GM08714 (cell line): ENCODE results near the gene ZP2.
"Not testable (repeated sequence)": the region's sequence is repeated elsewhere in the genome, so short reads cannot be mapped to it uniquely, and the experiment has no call there.

Experiments
- H3K4me3 ChIP-seq: fragments of 200-500 bp; sonication (Bioruptor generic); 2 replicates; pipeline ENCODE4 v1.5.1; 2014; ENCODE audit warnings: mild to moderate bottlenecking, low read length, inconsistent platforms
- ZNF274 ChIP-seq: IDR thresholded peaks from 2 replicates; pipeline ENCODE4 v1.6.1; 2012; ENCODE audit warnings: mild to moderate bottlenecking, low read depth, low read length

Gene ZP2

GRCh38 chr16:21169249-21169981 is 42.0 kb downstream of the ZP2 start:
- no peak overlapping the region for H3K4me3 ChIP-seq
- no peak for TF ChIP-seq ZNF274

GRCh38 chr16:21167929-21168602 is 43.3 kb downstream of the ZP2 start:
- H3K4me3 ChIP-seq = no peak overlapping the region
- TF ChIP-seq ZNF274 = no peak

- no peak overlapping the region for H3K4me3 ChIP-seq
- no peak for TF ChIP-seq ZNF274
Measured at GRCh38 chr16:21167360-21167759, 44.0 kb downstream of the ZP2 start.

- H3K4me3 ChIP-seq = no peak overlapping the region
- TF ChIP-seq ZNF274 = no peak
Measured at GRCh38 chr16:21166561-21166961, 44.8 kb downstream of the ZP2 start.

DNA sequence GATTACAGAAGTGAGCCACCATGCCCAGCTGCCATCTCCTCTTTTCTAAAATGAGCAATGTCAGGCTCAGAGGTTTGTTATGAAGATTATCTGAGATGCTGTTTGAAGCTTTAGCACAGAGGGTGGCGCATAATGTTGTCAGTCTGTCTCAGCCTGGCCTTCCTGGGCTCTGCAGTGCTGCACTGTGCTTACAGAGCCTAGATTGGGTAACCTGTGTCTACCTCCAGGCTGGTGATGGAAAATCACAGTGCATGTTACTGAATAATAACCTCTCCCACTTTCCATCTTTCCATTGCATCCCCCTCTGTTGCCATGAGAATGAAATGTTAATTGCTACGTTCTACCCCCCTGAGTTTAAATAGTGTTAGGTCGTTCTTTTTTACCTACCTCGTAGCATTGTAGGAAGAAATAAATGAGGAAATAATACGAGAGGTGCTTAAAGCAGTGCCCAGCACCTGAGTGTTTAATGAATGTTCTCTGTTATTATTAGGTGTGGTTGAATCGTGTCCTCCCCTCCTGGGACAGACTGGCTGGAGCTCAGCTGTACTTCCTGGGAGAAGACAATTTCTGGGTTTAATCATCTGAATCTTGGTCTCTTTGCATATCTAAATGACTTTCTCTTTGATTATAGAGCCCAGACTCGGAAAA is 46.7 kb downstream of the ZP2 start:
- no peak for TF ChIP-seq ZNF274
- H3K4me3 ChIP-seq = no peak overlapping the region

DNA sequence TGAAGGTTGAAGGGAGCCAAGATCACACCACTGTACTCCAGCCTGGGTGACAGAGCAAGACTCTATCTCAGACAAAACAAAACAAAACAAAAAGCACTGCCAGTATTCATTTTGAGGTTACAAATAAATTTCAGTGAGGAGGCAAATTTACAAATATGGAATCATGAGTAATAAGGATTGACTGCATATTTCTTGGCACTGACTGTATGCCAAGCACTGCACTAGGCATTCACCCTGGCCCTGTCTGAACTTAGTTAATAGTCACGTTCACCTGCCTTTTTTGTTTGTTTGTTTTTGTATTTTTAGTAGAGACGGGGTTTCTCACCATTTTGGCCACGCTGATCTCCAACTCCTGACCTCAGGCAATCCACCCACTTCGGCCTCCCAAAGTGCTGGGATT is 47.8 kb downstream of the ZP2 start:
- H3K4me3 ChIP-seq = no peak overlapping the region

DNA sequence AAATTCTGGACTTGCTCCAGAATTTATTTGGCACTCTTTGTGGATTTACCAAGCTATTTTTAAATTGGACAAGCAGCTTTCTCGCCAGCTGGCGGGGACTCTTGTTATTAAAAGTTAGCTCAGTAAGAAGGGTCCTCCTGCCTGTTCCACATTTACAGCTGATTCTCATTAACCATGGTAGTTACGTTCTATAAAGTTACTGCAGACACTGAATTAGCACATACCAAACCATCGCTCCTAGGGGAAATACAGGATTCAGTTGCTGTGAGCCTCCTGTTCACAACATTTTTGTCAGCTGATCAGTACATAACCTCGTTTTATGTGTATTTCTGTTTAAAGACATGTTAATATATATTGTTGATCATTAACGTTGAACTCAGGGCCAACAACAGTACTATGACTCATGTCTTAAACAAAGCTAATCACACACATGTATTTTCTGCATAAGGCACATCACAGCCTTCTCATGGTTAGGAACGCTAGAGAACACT is 48.7 kb downstream of the ZP2 start:
- no peak overlapping the region for H3K4me3 ChIP-seq
- TF ChIP-seq ZNF274 = no peak

More for the DNA sequence above, 47.8 kb downstream of the ZP2 start:
- no peak for TF ChIP-seq ZNF274

GRCh38 chr16:21161211-21161610 is 50.2 kb downstream of the ZP2 start:
- H3K4me3 ChIP-seq = no peak overlapping the region
- TF ChIP-seq ZNF274 = no peak

DNA sequence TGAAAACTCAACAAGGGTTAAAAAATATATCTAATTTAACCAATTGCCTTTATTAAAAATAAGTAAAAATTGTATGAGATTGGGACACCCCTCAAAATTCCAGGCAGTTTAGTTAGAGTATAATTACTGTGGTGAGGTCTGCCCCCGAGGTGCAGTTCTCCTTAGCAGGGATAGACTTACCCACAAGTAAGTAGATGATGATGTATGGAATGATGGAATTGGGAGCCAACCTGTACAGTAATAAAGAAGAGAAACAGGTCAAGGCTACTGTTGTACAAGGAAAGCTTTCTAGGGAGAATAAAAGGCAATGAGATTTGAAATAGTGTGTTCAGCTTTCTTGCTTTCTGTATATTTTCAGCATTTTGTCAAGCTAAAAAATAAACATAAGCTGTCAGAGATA is 51.1 kb downstream of the ZP2 start:
- no peak overlapping the region for H3K4me3 ChIP-seq
- TF ChIP-seq ZNF274 = no peak

- H3K4me3 ChIP-seq = peak overlapping the region; percentile 71; the same call in 1 of the 2 replicates
- no peak for TF ChIP-seq ZNF274
Measured at GRCh38 chr16:21159281-21159951, 52.0 kb downstream of the ZP2 start.

GRCh38 chr16:21158208-21159110 is 52.9 kb downstream of the ZP2 start, which contains the start of gene LDAF1:
Gene LDAF1 (plus strand): TSS chr16:21158674. CDS start chr16:21161183, 2,509 bp downstream.
- H3K4me3 ChIP-seq = peak within 1 kb of the TSS; percentile 71; the same call in 1 of the 2 replicates
- TF ChIP-seq ZNF274 = no peak

DNA sequence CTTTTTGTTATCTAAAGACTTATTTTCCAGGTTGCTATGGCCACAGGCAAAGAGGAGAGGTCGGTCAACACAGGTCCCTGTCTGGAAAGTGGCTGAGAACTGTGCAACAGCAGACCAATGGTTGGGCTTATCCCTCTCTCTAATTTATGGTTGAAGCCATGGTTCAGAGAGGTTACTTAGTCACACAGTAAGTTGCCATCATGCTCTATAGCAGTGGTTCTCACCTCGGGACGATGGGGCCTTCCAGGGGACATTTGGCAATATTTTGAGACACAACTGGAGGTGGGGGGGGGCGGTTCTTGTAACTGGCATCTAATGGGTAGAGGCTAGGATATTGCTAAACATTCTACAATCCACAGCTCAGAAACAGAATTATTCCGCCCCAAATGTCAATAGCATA is 53.7 kb downstream of the ZP2 start:
- H3K4me3 ChIP-seq = no peak overlapping the region
- no peak for TF ChIP-seq ZNF274

- no peak for TF ChIP-seq ZNF274
- H3K4me3 ChIP-seq = no peak overlapping the region
Measured at GRCh38 chr16:21156767-21157467, 54.5 kb downstream of the ZP2 start.

- H3K4me3 ChIP-seq = not testable (repeated sequence)
Measured at GRCh38 chr16:21156011-21156410, 55.4 kb downstream of the ZP2 start.

DNA sequence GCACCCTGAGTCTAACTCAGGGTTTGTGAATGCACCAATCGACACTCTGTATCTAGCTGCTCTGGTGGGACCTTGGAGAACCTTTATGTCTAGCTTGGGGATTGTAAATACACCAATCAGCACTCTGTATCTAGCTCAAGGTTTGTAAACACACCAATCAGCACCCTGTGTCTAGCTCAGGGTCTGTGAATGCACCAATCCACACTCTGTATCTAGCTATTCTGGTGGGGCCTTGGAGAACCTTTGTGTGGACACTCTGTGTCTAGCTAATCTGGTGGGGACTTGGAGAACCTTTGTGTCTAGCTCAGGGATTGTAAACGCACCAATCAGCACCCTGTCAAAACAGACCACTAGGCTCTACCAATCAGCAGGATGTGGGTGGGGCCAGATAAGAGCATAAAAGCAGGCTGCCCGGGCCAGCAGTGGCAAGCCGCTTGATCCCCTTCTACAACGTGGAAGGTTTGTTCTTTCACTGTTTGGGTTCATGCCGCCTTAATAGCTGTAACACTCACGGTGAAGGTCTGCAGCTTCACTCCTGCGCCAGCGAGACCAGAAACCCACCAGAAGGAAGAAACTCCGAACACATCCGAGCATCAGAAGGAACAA is 58.1 kb downstream of the ZP2 start:
- H3K4me3 ChIP-seq = not testable (repeated sequence)

DNA sequence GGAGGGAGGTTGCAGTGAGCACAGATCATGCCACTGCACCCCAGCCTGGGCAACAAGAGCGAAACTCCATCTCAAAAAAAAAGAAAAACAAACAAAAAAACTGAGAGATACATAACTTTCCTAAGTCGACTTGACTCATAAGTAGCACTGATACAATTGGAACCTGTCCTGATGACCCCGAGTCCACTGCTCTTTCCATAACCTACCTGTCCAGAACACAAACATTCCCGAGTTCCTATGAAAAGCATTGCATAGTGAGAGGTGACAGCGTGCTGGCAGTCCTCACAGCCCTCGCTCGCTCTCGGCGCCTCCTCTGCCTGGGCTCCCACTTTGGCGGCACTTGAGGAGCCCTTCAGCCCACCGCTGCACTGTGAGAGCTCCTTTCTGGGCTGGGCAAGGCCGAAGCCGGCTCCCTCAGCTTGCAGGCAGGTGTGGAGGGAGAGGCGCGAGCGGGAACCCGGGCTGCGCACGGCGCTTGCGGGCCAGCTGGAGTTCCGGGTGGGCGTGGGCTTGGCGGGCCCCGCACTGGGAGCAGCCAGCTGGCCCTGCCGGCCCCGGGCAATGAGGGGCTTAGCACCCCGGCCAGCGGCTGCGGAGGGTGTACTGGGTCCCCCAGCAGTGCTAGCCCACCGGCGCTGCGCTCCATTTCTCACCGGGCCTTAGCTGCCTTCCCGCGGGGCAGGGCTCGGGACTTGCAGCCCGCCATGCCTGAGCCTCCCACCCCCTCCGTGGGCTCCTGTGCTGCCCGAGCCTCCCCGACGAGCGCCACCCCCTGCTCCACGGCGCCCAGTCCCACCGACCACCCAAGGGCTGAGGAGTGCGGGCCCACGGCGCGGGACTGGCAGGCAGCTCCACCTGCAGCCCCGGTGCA is 59.0 kb downstream of the ZP2 start:
- H3K4me3 ChIP-seq = not testable (repeated sequence)
